GM12891 (cell line): Measurements from ENCODE around the gene NEXN.

Source experiments
- POLR2A ChIP-seq: IDR thresholded peaks from 2 replicates; pipeline ENCODE4 v1.6.1; 2011; ENCODE audit warnings: low read depth, low read length, control low read depth
- POLR2AphosphoS5 ChIP-seq: IDR thresholded peaks from 2 replicates; pipeline ENCODE4 v1.6.1; 2011; ENCODE audit warnings: low read depth, low read length, control low read depth
- TAF1 ChIP-seq: IDR thresholded peaks from 2 replicates; pipeline ENCODE4 v1.6.1; 2011; ENCODE audit warnings: low read depth, low read length, control low read depth

DNA sequence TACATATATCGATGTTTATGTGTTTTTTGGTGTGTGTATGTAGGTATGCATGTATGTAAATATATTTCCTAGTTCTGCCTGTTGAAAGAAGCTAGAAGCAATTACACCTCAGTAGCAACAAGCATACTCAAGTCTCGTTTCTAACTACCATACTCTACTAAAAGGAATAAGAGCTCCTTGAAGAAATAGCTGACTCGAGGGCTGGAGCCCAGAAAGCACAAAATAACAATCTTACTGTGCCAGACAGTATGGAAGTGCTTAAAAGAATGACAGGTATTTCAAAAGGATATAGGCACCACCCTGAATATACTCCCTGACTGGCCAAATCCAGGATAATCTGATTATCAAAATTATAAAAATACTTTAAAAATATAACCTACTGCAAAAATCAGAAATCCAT, 67.3 kb downstream of the NEXN start:
- TF ChIP-seq POLR2A (no peak), TAF1 (no peak), POLR2AphosphoS5 (no peak)
